ENCODE results near the gene KCNC1. TPM values are rescaled to one million over a fixed set of nuclear protein-coding genes. Genes with fewer than 3 reads are reported as not detected.
A peak's percentile ranks its signal among the peaks of the same experiment; 100 is the strongest.

Gene KCNC1
- total and polyA plus RNA-seq, 2 of the 4 experiments (the other 2 are of a cell fraction): 0.03 TPM; not detected in 1

GRCh38 chr11:17743808-17744119 lies 9.2 kb downstream of the KCNC1 start:
- ATAC-seq (ENCODE audit: low read depth) (peak; percentile 69), DNase-seq (peak; percentile 85)
- Histone ChIP-seq H2BK20ac (ENCODE audit: low read depth, low read length) (no peak overlapping the region), H3K23ac (ENCODE audit: low read depth, low read length) (no peak overlapping the region), H4K5ac (ENCODE audit: low read depth, low read length) (no peak overlapping the region), H3K4me3 (ENCODE audit: insufficient read depth, low read depth, low read length) (no peak overlapping the region), H3K36me3 (ENCODE audit: control insufficient read depth, insufficient read depth, low read length) (no peaks in the 10 kb centered on the region), H2BK5ac (ENCODE audit: low read depth, low read length, poor library complexity, severe bottlenecking) (no peak overlapping the region), H3K27ac (ENCODE audit: insufficient read depth, low read length) (no peak overlapping the region), H3K56ac (ENCODE audit: extremely low read depth, insufficient read depth, low read length) (no peak overlapping the region), H3K4me2 (ENCODE audit: low read depth, low read length) (no peak overlapping the region), H4K91ac (ENCODE audit: insufficient read depth, low read depth, low read length) (no peak overlapping the region), H3K4me1 (ENCODE audit: control insufficient read depth, insufficient read depth, low read length) (no peaks in the 10 kb centered on the region), H3K9ac (ENCODE audit: low read depth, low read length) (no peak overlapping the region), H3K79me1 (ENCODE audit: low read depth in 1 of 2, low read length in 2 of 2) (no peaks in the 10 kb centered on the region), H3K14ac (replicated peaks; ENCODE audit: low read depth, low read length) (no peak overlapping the region), H2BK15ac (ENCODE audit: low read depth, low read length) (no peak overlapping the region), H4K8ac (ENCODE audit: low read depth in 2 of 2, low read length in 2 of 2) (no peak overlapping the region), H2BK120ac (ENCODE audit: low read depth, low read length) (no peak overlapping the region), H3K18ac (ENCODE audit: low read depth, low read length) (no peak overlapping the region), H2AK9ac (replicated peaks; ENCODE audit: low read depth, low read length, poor library complexity) (no peak overlapping the region), H4K20me1 (ENCODE audit: insufficient read depth, low read length) (no peaks in the 10 kb centered on the region; the same call in 1 of the 2 replicates), H3K4ac (ENCODE audit: low read depth, low read length) (no peak overlapping the region), H3K9me3 (ENCODE audit: control insufficient read depth, insufficient read depth, low read length) (no peaks in the 10 kb centered on the region), H3K9me1 (ENCODE audit: insufficient read depth, low read length) (no peaks in the 10 kb centered on the region), H2AFZ (replicated peaks; ENCODE audit: low read length, poor library complexity) (no peak overlapping the region), H3K27me3 (ENCODE audit: control insufficient read depth, insufficient read depth, low read length) (peaks cover 28% of the 10 kb centered on the region), H2AK5ac (ENCODE audit: low read depth, low read length) (no peak overlapping the region)
- ChIA-PET CTCF (interaction anchor here (1.3 kb wide), 1 partner anchor 235 kb away, joined by 3 read pairs; no protein-coding TSS in a partner anchor), POLR2A (ENCODE audit: unreplicated experiment) (no interaction called here)
- in situ Hi-C loops (cut with MboI; ENCODE audit: low sequenced_read_pairs) (no loop called here), intact Hi-C loops (cut with micrococcal nuclease) (no loop called here), dilution Hi-C loops (cut with HindIII; ENCODE audit: low sequenced_read_pairs, unreplicated experiment) (loop anchor here (25.0 kb wide), 1 partner anchor 244 kb away; no protein-coding TSS in a partner anchor)
- peak; percentile 42; the same call in 1 of the 2 replicates for TF ChIP-seq MAFK (IDR thresholded peaks at IDR 0.05; ENCODE audit: low read depth, low read length)
- TF ChIP-seq BHLHE40 (IDR thresholded peaks at IDR 0.05; ENCODE audit: low read depth, low read length): no peak
- peak; percentile 56; the same call in 1 of the 2 replicates for TF ChIP-seq FOS (IDR thresholded peaks at IDR 0.05; ENCODE audit: low read depth, low read length)
- BruUV-seq (replicated peaks): no TSS peak
- WGBS, 2 experiments (ENCODE audit: extremely low coverage in 2 of 2, insufficient read length in 1 of 2): 58% methylated on average over 4 of the region's 5 CpGs; no CpG with 5 or more reads in 1 of the 2 experiments
